Neural cell (in vitro differentiated cells): ENCODE results near the gene JMJD8.

Experiments
- CTCF ChIP-seq: fragments of 450-650 bp; IDR thresholded peaks from 2 replicates; pipeline ENCODE4 v1.5.1; 2014; ENCODE audit warnings: antibody characterized with exemption, mild to moderate bottlenecking, moderate library complexity; ENCODE audit not compliant: poor library complexity, severe bottlenecking
- EP300 ChIP-seq: fragments of 450-650 bp; conservative IDR thresholded peaks from 2 replicates; pipeline ENCODE4 v1.6.1; 2014; ENCODE audit warnings: antibody characterized with exemption, mild to moderate bottlenecking, moderate library complexity; ENCODE audit not compliant: poor library complexity, severe bottlenecking
- POLR2AphosphoS5 ChIP-seq: IDR thresholded peaks from 2 replicates; pipeline ENCODE4 v1.6.1; 2012
- SMC3 ChIP-seq: fragments of 450-650 bp; conservative IDR thresholded peaks from 2 replicates; pipeline ENCODE4 v1.6.1; 2014; ENCODE audit warnings: antibody characterized with exemption, mild to moderate bottlenecking, moderate library complexity; ENCODE audit not compliant: poor library complexity

GRCh38 chr16:678858-679813, 5.0 kb downstream of the JMJD8 start:
- TF ChIP-seq CTCF (no peak), POLR2AphosphoS5 (no peak), EP300 (no peak), SMC3 (no peak)
